Right renal cortex interstitium (tissue), 3 donors: ENCODE results near the gene F12. TPM values are rescaled to one million over a fixed set of nuclear protein-coding genes. Genes with fewer than 3 reads are reported as not detected.
"Not testable (repeated sequence)": the region's sequence is repeated elsewhere in the genome, so short reads cannot be mapped to it uniquely, and the experiment has no call there.

ENCODE experiments used
- DNase-seq, 3 donors: peaks; one replicate each; pipeline ENCODE4 v3.0.0-alpha.2; 2013; ENCODE audit warnings: low read depth in 3 of 3, low spot score in 2 of 3
- polyA plus RNA-seq, 3 donors: library from polyadenylated mRNA; unstranded; fragments of 120-200 nt; gene quantifications; one replicate each; pipeline ENCODE4 v1.2.1, GENCODE V29; 2013; ENCODE audit not compliant: insufficient read length in 3 of 3

Gene F12
- polyA plus RNA-seq, 3 donors: 3.5 to 6.4 (median 4.6) TPM

DNA sequence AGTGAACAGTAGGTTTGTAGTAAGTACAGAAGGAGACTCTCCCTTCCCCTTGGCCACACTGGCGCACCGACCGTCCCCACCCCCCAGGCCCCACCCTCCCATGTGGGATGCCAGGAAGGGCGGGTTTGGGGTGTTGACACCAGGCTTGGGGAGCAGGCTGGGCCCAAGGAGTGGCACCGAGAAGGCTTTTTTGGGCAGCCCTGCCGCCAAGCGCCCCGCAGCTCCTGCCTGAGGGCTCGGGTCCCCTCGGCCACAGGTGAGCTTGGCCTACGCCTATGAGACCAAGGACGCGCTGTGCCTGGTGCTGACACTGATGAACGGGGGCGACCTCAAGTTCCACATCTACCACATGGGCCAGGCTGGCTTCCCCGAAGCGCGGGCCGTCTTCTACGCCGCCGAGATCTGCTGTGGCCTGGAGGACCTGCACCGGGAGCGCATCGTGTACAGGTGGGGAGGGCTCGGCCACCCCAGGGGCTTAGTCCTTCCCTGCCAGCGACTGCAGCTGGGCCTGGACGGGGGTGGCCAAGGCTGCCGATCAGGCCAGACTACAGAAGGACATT, 24.4 kb upstream of the F12 start:
- no peak for DNase-seq

DNA sequence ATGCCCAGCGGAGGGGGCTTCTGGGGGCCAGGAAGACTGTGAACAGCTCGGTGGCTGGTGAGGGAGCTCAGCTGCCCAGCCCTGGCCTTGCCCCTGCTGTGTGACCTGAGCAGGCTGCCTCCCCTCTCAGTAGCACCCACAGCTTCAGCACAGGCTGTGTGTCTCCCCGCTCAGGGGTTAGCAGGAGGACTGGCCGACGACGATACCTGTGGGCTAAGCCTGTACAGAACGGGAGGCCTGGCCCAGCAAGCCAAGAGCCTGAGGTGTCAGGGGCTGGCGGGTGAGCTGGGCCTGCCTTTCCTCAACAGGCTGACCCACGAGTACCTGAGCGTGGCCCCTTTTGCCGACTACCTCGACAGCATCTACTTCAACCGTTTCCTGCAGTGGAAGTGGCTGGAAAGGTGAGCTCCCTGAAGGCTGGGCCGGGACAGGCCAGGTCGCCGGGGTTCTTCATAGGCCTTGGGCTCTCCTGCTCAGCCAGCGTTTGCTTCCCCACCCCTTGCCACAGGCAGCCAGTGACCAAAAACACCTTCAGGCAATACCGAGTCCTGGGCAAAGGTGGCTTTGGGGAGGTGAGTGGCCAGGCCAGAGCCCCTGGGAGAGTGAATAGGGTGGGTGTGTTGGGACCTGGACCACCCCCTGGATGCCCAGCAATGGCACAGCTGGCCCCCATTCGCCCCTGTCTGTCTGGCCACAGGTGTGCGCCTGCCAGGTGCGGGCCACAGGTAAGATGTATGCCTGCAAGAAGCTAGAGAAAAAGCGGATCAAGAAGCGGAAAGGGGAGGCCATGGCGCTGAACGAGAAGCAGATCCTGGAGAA, 23.7 kb upstream of the F12 start:
- DNase-seq: no peak

DNA sequence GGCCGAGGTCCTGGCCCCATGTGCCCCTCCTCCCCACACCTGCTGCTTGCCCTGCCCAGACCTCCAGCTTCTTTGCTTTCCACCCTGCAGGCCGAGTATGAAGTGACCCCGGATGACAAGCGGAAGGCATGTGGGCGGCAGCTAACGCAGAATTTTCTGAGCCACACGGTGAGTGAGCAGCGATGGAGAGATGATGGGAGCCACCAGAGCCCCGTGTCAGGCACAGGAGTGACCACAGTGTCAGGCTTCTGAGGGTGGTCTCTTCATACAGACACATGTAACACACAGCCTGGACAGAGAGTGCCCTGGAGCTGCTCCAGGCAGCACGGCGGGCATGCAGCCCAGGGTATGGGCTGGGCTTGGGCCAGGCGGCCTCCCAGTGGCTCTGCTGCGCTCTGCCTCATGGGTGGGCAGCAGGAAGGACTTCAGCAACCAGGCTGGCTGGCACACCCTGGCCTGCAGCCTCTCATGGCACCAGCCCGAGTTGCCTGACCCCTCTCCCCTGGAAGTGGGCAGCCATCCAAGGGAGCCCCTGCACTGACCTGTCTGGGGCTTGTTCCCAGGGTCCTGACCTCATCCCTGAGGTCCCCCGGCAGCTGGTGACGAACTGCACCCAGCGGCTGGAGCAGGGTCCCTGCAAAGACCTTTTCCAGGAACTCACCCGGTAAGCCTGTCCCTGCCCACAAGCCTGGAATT, 22.9 kb upstream of the F12 start:
- no peak for DNase-seq

- DNase-seq: no peak
These were observed 22.2 kb upstream of the F12 start for GRCh38 chr5:177431317-177432142.

DNA sequence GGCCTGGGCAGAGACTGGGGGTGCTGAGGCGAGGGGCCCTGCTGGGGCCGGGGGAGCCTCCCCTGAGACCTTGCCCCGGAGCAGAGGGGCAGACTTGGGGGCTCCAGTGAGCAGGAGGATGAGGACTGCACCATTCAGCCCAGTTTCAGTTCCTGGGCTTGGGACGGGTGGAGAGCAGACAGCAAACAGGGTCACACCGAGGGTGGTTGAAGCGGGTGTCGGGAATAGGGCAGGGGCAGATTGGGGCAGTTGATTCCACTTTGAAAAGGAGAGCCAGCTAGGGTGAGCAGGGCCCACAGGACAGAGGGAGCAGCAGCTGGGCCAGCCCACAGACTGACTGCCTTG, 21.6 kb upstream of the F12 start:
- DNase-seq: no peak

GRCh38 chr5:177430140-177430951, 21.0 kb upstream of the F12 start:
- DNase-seq: no peak

DNA sequence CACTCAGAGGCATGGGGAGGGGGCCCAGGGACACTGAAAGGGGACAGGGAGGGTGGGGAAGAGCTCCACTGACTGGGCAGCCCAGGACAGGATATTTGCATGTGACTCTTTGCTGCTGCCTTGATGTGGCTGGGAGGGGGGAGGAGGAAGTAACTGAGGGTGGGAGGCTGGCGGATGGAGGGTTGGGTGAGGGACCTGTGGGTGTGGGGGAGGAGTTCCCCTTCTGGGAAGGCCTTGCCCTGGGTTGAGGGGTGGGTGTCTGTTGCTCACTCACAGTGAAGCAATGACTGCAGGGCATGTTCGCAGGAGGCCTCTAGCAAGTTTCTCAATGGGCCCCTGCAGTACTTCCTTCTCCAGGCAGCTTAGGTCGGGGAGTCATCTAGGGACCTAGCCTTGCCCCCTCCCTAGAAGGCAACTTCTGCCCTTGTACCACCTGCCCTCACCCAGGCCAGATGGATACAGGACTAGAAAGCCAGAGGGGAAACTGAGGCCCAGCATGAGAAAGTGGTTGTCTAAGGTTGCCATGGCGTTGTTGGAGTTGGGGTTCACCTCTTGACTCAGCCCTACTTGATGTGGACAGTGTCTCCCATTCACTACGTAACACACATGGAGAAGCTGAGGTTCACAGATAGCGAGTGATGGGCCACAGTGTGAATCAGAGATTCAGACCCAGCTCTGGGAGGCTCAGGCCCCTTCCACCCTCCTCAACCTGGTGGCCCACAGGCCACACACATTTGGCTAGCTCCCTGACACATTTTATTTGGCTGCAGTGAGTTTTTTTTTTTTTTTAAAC, 20.1 kb upstream of the F12 start:
- no peak for DNase-seq

GRCh38 chr5:177428574-177429217, 19.3 kb upstream of the F12 start:
- DNase-seq: no peak

DNA sequence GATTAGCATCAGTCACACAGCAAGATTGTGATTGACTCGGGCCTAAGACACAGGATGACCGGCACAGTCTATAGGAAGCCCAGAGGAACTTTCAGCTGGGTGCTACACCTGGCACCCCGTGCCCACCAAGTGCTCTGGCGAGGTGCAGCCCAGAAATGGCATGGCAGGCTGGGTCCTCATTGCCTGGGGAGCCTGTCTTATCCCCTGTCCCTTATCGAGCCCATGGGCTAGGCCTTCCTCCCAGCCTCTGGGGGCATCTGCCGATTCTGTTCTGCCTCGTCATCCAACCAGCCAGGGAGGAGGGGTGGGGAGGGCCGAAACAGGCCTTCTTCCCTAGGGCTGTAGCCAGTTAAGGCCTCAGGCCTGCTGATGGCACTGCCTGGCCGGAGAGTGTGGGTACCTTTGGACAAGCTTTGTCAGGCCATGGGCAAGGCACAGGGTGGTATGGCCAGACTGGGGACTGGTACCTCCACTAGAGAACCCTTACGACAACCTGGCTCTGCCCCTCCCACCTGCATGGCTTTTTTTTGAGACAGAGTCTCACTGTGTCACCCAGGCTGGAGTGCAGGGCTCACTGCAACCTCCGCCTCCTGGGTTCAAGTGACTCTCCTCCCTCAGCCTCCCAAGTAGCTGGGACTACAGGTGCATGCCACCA, 18.7 kb upstream of the F12 start:
- no peak for DNase-seq

DNA sequence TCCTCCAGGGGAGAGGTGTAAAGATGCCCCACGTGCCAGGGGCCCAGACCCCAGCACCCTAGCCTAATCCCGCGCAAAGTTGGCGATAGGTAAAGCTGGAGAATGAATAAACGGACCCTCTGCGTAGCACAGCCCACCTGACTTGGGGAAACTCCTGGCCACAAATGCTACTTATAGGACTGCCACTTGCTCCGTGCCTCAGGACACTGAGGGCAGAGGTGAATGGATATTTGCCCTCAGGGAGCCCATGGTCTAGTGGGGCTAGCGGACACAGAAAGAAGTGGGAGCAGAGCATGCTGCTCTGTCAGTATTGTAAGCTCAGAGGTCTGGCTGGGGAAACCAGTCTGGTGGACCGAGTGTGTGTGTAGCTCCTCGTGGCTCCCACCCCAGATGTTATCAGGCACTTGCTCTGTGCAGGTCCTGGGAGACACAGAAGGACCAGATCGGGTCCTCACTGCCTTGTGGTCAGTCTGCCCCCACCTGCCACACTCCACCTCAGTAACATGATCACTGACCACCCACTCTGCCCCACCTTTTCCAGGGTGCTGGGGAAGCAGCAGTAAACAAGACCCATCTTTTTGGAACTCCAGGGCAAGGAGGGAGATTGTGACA, 18.0 kb upstream of the F12 start:
- DNase-seq: no peak

DNA sequence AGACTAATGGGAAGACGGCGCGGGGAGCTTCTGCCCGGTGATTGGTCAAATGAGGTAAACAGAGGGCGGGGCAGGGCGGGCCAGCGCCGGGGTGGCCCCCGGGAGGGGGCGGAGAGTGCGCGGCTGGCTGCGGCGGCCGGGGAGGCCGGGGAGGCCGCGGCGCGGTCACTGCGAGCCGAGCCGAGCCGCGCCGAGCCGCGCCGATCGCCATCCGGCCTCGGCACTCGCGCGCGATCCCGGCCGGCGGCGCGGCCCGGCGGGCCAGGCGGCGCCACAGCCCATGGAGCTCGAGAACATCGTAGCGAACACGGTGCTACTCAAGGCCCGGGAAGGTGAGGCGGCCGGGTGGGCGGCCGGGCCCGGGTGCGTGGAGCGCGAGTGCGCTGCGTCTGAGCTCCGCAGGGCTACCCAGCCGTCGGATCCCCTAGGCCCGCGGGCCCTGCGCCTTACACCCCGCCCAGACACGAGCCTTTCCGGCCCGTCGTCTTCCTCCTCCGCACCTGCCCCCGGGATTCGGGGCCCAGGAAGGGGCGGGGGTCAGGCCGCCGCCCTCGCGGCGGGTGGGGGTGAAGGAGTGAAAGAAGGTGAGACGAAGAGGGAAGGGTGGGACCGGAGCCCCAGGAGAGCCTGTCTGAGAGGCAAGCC, 17.3 kb upstream of the F12 start, which contains the start of gene GRK6:
TSS of gene GRK6 (plus strand) at position 111 of the 645 bp plus-strand sequence. CDS start at position 281, 170 bp downstream.
- no peak for DNase-seq

GRCh38 chr5:177425801-177426565, 16.6 kb upstream of the F12 start:
- DNase-seq: peak; percentile 99 to 100 (median 100)

DNA sequence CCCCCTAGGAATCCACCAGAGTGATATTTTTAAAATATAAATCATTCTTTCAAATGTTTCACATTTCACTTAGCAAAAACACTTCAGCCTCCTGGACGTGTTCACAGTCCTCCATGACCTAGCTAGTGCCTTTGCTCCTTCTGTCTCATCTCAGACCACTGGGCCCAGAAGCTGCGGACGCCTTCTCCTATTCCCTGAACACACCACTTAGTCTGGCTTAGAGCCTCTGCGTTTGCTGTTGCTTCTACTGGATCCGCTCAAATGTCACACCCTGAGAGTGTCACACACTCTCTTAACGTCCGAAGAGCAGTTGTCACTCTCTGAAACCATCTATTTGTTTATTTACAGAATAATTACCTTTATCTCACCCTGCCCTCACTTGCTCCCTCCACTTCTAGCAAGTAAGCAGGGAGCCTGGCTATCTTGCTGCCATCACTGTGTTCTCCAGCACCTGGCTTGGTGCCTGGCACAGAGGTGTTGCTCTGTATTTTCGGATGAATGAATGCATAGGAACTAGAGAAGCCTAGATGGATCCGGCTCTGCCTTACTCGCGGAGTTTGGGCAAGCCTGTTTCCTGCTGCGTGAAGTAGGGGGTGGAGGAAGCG, 15.9 kb upstream of the F12 start:
- DNase-seq: no peak

DNA sequence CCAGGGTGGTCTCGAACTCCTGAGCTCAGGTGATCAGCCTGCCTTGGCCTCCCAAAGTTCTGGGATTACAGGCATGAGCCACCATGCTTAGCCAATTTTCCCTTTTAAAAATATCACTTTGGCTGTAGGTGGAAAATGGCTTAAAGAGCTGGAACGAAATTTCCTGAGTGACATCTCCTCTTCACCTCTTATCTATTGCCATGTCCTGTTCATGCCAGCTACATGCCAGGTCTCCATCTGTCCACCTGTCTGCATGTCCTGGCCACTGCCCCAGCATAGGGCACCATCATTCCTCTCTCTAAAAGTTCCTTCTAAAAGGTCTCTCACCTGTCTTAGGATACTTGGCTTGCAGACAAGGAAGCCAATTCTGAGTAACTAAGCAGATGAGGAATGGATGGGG, 14.3 kb upstream of the F12 start:
- no peak for DNase-seq

GRCh38 chr5:177421062-177421798, 11.9 kb upstream of the F12 start:
- no peak for DNase-seq

- DNase-seq: not testable (repeated sequence)
These were observed 11.1 kb upstream of the F12 start for GRCh38 chr5:177420472-177420871.
